MG63 (cell line): ENCODE measurements around the gene PRDM4. TPM values are rescaled to one million over a fixed set of nuclear protein-coding genes. Genes with fewer than 3 reads are reported as not detected.
A peak's percentile ranks its signal among the peaks of the same experiment; 100 is the strongest.

Experiments used
- DNase-seq: peaks from one replicate; pipeline ENCODE4 v3.0.0-alpha.2; 2020
- H3K27me3 ChIP-seq: fragments of 250-450 bp; sonication (Bioruptor Pico); 2 replicates; pipeline ENCODE4 v1.5.1; 2020; ENCODE audit warnings: mild to moderate bottlenecking, moderate library complexity
- H3K36me3 ChIP-seq: fragments of 250-450 bp; sonication (Bioruptor Pico); 2 replicates; pipeline ENCODE4 v1.5.1; 2020; ENCODE audit warnings: mild to moderate bottlenecking, moderate library complexity
- H3K4me3 ChIP-seq: fragments of 250-450 bp; sonication (Bioruptor Pico); 2 replicates; pipeline ENCODE4 v1.5.1; 2020; ENCODE audit warnings: mild to moderate bottlenecking, moderate library complexity
- H3K9me3 ChIP-seq: fragments of 250-450 bp; sonication (Bioruptor Pico); 2 replicates; pipeline ENCODE4 v1.5.1; 2020; ENCODE audit warnings: mild to moderate bottlenecking, moderate library complexity
- total RNA-seq: library from RNA; depleted of rRNA; stranded (reverse); fragments of >200 nt; shearing (Covaris generic); gene quantifications from 2 replicates; pipeline ENCODE4 v1.2.3, GENCODE V29; 2014; ENCODE audit warnings: low replicate concordance

Gene PRDM4
- total RNA-seq, 1 experiment from 2014 or later: 14.6 TPM

DNA sequence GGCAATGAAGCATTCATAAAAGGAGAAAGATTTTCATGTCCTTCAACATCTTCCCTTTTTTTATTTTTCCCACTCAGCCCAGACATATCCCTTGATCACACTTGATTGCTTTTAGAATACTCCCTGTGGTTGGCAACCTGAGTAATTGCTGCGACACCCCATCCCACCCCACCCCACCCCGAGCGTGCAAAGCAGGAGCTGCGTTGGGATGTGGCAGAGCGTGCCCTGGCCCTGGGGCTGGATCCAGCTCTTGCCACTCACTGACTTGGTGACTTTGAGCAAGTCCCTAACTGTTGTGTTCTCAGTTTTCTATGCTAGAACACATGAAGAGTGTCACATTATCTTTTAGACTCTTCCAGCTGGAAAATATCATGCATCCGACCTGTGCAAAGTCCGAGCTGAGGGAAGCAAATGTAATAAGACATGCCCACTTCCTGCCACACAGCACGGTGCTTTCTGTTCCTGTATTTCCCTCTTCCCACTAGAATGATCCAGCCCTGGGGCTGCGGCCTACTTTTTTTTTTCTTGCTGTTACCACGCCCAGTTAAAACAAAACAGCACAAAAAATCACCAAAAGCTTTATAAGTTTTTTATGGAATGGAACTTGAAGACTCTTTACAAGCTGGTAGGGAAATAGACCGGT, 17.6 kb upstream of the PRDM4 start:
- peaks cover 34% of the 10 kb centered on the region for H3K27me3 ChIP-seq
- H3K36me3 ChIP-seq: no peaks in the 10 kb centered on the region
- no peak for DNase-seq
- H3K9me3 ChIP-seq: no peaks in the 10 kb centered on the region
- H3K4me3 ChIP-seq: no peak overlapping the region

DNA sequence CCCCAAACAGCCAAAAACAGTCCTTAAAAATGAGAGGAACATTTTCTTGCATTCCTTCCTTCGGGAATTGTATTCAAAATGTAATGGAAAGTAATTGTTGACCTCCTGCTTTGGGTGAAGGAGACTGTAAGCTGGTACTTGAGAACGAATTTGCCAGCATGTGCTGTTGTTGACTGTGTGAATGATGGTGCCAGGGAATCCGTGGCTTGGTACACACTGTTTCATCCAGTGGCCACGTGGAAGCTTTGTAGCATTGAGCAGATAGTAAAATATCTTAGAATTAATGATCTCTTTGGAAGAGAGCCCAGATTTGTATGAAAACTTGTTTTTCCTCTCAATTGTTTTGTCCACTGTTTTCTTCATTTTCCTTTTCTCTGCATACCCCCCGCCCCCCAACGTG, 15.2 kb upstream of the PRDM4 start:
- Histone ChIP-seq H3K27me3 (peaks cover 42% of the 10 kb centered on the region), H3K36me3 (no peaks in the 10 kb centered on the region), H3K4me3 (no peak overlapping the region), H3K9me3 (no peaks in the 10 kb centered on the region)
- no peak for DNase-seq

DNA sequence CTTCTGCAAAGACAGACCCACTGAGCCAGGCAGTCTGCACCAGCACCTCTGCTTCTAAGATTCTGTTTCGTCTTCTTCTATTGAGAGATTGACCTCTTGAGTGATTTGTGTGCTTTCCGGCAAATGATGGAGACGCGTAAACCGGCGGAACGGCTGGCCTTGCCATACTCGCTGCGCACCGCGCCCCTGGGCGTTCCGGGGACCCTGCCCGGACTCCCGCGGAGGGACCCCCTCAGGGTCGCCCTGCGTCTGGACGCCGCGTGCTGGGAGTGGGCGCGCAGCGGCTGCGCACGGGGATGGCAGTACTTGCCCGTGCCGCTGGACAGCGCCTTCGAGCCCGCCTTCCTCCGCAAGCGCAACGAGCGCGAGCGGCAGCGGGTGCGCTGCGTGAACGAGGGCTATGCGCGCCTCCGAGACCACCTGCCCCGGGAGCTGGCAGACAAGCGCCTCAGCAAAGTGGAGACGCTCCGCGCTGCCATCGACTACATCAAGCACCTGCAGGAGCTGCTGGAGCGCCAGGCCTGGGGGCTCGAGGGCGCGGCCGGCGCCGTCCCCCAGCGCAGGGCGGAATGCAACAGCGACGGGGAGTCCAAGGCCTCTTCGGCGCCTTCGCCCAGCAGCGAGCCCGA, 14.3 kb upstream of the PRDM4 start:
- peaks cover 42% of the 10 kb centered on the region for H3K27me3 ChIP-seq
- H3K36me3 ChIP-seq: no peaks in the 10 kb centered on the region
- DNase-seq: no peak
- no peak overlapping the region for H3K4me3 ChIP-seq
- no peaks in the 10 kb centered on the region for H3K9me3 ChIP-seq

DNA sequence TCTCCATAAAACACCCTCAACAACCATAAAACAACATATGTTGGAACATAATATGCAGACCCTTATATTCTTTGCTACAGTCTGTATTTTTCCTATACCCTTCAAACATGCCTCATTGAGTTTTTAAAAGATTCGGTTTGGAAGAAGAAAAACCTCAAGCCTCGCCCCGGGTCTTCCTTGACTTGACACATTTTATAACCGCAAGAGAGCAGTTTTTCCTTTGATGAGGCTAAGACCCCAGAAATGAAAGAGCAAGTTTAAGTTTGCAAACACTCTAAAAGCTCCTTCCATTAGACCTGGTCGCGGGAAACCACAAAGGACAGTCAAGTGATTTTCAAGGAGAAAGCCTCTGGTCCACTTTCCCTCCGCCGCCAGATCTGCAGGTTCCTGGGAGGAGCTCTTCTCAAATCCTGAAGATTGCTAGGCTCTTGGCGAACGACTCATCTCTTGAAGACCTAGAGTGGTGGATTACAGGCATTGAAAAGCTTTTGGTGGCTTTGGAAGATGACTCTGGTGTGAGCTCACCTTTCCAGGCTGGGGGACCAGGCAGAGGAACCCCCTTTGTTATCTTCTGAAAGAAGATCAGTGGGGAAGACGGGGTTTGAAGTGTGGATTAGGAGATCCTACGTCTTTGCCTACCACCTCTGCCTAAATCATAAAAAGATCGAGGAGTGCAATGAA, 13.6 kb upstream of the PRDM4 start, which contains the start of gene ASCL4:
TSS of gene ASCL4 (plus strand) at position 356 of the 681 bp plus-strand sequence. CDS start 515 bp downstream, outside the sequence.
- H3K36me3 ChIP-seq: no peaks in the 10 kb centered on the region
- H3K9me3 ChIP-seq: no peaks in the 10 kb centered on the region
- no peak within 1 kb of the TSS for H3K4me3 ChIP-seq
- peaks cover 42% of the 10 kb centered on the region for H3K27me3 ChIP-seq
- DNase-seq: no peak

DNA sequence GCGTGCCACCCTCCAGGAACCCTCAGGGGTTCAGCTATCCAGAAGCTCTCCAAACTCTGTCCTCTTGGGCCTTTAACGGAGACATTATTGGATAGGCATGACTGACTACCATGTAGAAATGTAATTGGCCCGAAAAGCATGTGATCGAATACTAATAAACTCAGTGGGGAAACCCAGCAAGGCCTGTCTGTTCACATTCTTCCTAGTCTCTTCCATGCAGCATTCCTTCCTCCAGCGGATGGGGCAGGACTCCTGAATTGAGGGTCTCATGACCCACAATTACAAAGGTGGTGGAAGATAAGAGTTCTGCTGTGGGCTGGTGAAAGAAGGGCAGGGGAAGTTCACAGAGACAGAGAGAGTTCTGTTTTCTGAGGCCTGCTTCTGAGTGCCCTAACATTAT, 6.5 kb upstream of the PRDM4 start:
- Histone ChIP-seq H3K36me3 (no peaks in the 10 kb centered on the region), H3K27me3 (no peaks in the 10 kb centered on the region; the same call in 1 of the 2 replicates), H3K9me3 (0 out of 2 replicates have a peak, but pooled peaks cover 2% of the 10 kb centered on the region), H3K4me3 (no peak overlapping the region)
- DNase-seq: no peak

DNA sequence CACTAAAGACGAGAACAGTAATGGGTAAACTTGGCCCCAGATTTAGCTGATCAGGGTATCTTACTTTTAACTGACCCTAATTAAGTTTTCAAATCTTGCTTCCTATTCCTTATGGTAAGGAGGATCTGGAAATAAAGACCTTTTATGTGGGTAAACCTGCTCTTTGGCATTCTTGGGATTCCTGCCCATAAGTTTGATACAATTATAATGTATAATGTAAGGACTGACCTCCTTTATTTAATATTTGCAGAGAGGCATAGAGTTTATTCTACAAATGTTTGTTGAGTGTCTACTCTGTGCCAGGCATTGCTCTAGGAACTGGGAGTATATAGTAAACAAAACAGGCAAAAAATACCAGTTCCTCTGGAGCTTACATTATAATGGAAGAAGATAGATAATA, 4.4 kb upstream of the PRDM4 start:
- peaks cover 1% of the 10 kb centered on the region; the same call in 1 of the 2 replicates for H3K36me3 ChIP-seq
- DNase-seq: no peak

DNA sequence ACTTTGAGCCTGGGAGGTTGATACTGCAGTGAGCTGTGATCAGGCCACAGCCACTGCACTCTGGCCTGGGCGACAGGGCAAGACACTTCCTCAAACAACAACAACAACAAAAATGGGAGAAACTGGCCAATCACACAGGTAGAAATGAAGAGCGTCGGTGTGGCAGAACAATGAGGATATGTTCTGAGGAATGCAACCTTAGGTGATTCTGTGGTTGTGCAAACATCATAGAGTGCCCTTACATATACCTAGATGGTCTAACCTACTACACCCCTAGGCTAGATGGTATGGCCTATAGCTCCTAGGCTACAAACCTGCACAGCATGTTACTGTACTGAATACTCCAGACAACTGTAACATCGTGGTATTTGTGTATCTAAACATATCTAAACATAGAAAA, 3.7 kb upstream of the PRDM4 start:
- peaks cover 2% of the 10 kb centered on the region; the same call in 1 of the 2 replicates for H3K36me3 ChIP-seq
- no peaks in the 10 kb centered on the region for H3K27me3 ChIP-seq
- no peak for DNase-seq

More for the DNA sequence above, 4.4 kb upstream of the PRDM4 start:
- Histone ChIP-seq H3K9me3 (0 out of 2 replicates have a peak, but pooled peaks cover 2% of the 10 kb centered on the region), H3K27me3 (no peaks in the 10 kb centered on the region), H3K4me3 (no peak overlapping the region)

DNA sequence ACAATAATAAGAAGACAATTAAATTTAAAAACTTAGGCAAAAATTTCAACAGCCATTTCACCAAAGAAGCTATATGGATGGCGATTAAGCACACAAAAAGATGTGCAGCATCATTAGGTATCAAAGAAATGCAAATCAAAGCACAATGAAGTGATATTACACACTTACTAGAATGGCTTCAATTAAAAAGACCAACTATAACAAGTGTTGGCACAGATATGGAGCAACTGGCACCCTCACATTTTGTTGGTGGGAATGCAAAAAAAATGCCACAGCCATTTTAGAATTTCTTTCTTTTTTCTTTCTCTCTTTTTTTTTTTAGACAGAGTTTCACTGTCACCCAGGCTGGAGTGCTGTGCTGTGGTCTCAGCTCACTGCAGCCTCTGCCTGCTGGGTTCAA, 1.9 kb upstream of the PRDM4 start:
- no peak for DNase-seq
- Histone ChIP-seq H3K27me3 (no peaks in the 10 kb centered on the region), H3K4me3 (no peak overlapping the region), H3K36me3 (peaks cover 11% of the 10 kb centered on the region), H3K9me3 (0 out of 2 replicates have a peak, but pooled peaks cover 2% of the 10 kb centered on the region)

More for the DNA sequence above, 3.7 kb upstream of the PRDM4 start:
- Histone ChIP-seq H3K9me3 (0 out of 2 replicates have a peak, but pooled peaks cover 2% of the 10 kb centered on the region), H3K4me3 (no peak overlapping the region)

DNA sequence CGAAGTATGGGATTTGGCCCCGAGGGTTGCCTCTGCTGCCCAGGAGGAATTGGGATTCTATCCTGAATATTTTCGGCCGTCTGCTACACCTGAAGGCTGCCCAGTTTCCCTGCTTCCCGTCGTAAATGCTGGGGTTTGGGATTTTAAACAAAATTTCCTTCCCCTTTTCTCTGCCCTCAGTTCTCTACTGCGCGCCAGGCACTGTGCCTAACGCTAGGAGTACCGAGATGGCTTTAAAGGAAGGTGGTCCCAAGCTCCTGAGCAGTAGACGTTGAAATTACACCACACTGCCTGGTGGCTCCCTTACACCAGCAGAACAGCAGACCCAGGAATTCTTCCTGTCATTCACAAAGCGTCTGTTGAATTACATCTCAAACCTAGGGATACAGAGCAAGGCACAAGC, 566 bp upstream of the PRDM4 start:
- Histone ChIP-seq H3K36me3 (peaks cover 22% of the 10 kb centered on the region), H3K9me3 (0 out of 2 replicates have a peak, but pooled peaks cover 2% of the 10 kb centered on the region), H3K27me3 (no peaks in the 10 kb centered on the region), H3K4me3 (peak overlapping the region; percentile 93)
- no peak for DNase-seq

DNA sequence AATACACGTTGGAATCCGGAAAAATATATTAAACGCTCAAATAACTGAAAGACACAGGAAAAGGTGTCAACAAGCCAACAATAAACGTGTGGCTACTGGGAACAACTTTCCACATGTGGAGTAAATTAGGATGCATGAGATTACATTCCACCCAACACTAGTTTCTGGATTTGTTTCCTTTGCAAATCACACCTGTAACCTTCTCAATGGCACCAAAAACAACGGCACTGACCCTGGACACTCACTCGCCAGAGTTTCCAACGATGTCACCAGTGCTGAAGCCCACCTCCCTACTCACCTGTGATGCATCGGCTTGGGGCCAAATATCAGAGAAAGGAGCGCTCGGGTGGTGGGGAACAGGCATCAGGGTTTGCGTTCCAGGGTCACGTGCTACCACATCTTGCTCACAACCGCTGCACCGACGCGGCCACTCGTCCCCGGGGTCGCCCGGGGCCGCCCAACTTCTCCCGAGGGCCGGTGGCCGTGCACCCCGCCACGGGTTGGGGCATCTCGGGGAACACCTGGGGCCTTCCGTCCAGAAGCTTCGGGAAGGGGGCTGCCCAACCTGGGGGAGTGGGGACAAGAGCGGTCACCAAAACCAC, 629 bp downstream of the PRDM4 start:
- Histone ChIP-seq H3K36me3 (peaks cover 34% of the 10 kb centered on the region), H3K27me3 (no peaks in the 10 kb centered on the region)
- DNase-seq: peak; percentile 26

DNA sequence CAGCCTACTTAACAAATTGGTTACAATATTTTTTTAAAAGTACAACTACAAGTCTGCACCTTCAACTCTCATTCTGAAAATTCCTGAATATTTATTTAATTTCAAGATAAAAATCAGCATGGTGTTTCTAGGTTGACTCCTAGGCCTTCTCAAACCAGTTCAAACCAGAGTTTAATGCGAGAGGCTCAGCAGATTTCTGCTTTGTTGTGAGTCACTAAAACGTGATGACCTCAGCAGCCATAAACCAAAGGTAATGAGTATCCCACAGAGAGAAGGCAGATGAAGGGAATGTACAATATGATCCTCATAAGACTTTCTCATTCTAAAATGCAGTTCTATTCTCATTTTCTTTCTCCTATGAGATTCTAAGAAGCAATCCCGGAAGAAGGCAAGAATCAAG, 1.5 kb downstream of the PRDM4 start:
- DNase-seq: peak; percentile 56
- Histone ChIP-seq H3K27me3 (no peaks in the 10 kb centered on the region), H3K36me3 (peaks cover 43% of the 10 kb centered on the region), H3K4me3 (peak overlapping the region; percentile 93), H3K9me3 (0 out of 2 replicates have a peak, but pooled peaks cover 2% of the 10 kb centered on the region)

More for the DNA sequence above, 629 bp downstream of the PRDM4 start:
- Histone ChIP-seq H3K4me3 (peak overlapping the region; percentile 93), H3K9me3 (0 out of 2 replicates have a peak, but pooled peaks cover 2% of the 10 kb centered on the region)

DNA sequence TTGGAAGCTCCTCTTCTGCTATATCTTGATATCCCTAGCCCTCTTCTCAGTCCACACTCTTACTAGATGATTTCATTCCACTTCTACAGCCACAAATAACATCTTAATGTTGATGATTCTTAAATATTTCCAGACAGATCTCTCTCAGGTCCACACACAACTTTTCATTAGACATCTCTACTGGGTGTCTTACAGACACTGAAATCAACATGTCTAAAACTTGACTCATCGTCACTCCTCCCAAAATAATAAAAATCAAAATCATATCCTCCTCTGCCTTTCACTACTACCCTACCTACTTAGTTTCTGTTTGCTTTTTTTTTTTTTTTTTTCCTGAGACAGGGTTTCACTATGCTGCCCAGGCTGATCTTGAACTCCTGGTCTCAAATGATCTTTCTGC, 11.9 kb downstream of the PRDM4 start:
- peaks cover 84% of the 10 kb centered on the region for H3K36me3 ChIP-seq
- peak overlapping the region; percentile 11; the same call in 1 of the 2 replicates for H3K4me3 ChIP-seq
- no peaks in the 10 kb centered on the region for H3K9me3 ChIP-seq
- no peaks in the 10 kb centered on the region for H3K27me3 ChIP-seq
- DNase-seq: no peak

DNA sequence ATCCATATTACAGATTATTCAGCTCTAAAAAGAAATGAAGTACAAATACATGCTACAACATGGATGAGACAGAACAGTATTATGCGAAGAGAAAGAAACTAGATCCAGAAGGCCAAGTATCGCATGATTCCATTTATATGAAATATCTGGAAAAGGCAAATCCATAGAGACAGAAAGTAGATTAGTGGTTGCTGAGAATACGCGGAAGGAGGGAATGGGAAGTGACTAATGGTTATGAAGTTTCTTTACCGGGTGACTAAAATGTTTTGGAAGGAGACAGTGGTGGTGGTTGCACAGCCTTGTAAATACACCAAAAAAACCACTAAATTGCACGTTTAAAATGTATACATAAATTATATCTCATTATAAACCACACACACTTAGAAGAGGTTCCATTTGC, 12.5 kb downstream of the PRDM4 start:
- peak; percentile 17 for DNase-seq
- peaks cover 84% of the 10 kb centered on the region for H3K36me3 ChIP-seq
- H3K27me3 ChIP-seq: no peaks in the 10 kb centered on the region
- peak overlapping the region; percentile 11 for H3K4me3 ChIP-seq
- no peaks in the 10 kb centered on the region for H3K9me3 ChIP-seq

DNA sequence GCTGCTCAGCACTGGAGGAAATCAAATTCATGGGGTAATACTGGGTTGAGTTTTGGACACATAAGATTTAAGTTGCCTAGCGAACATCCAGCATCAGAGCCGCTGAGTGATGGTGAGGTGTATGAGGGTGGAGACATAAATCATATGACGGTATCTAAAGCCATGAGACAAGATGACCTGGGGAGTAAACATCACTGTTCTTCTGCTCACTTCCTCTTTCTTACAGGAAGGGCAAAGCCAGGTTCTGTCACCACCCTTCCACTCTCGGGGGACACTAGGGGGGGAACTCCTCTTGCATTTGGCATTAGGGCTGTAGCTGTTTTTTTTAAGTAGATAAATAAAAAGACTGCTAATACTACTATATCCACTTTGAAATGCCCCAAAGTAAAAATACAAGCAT, 24.0 kb downstream of the PRDM4 start:
- peaks cover 78% of the 10 kb centered on the region for H3K36me3 ChIP-seq
- DNase-seq: no peak
- H3K9me3 ChIP-seq: no peaks in the 10 kb centered on the region
- no peak overlapping the region for H3K4me3 ChIP-seq
- no peaks in the 10 kb centered on the region for H3K27me3 ChIP-seq

DNA sequence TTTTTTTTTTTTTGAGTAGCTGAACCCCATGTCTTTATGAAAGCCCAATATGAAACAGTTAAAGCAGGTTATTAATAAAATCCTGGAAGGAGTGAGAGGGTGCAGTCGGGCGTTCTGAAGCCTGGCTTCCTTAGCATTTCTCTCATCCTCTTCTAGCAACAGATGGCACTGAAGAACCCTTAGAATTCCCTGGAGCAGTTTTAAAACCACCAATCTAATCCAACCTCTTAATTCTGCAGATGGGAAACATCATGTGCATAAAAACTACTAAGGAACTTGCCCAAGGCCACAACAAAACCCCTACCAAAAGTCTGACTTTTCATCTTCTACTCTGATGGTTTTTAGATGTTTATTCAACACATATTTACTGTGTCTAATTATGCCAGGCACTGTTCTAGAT, 25.2 kb downstream of the PRDM4 start:
- Histone ChIP-seq H3K9me3 (no peaks in the 10 kb centered on the region), H3K4me3 (no peak overlapping the region), H3K27me3 (no peaks in the 10 kb centered on the region), H3K36me3 (peaks cover 69% of the 10 kb centered on the region)
- DNase-seq: no peak

DNA sequence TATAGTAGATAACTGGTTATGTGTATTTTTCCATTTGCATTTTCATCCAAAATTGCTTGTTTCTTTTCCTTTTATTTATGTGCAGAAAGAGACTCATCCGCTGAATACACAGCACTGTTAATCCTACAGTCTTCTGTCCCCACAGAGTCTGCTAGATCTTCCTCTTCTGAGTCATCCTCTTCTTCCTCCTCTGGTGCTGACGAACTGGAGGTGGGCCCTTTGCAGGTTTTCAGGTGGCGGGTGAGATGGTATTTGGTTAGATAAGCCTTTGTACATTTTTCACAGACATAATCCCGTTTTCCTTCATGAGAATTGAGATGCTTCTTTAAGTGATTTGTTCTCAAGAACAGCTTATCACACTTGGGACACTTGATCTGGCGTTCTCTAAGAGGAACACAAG, 26.8 kb downstream of the PRDM4 start:
- DNase-seq: no peak
- H3K4me3 ChIP-seq: no peak overlapping the region
- H3K9me3 ChIP-seq: no peaks in the 10 kb centered on the region
- peaks cover 59% of the 10 kb centered on the region for H3K36me3 ChIP-seq
- H3K27me3 ChIP-seq: no peaks in the 10 kb centered on the region

DNA sequence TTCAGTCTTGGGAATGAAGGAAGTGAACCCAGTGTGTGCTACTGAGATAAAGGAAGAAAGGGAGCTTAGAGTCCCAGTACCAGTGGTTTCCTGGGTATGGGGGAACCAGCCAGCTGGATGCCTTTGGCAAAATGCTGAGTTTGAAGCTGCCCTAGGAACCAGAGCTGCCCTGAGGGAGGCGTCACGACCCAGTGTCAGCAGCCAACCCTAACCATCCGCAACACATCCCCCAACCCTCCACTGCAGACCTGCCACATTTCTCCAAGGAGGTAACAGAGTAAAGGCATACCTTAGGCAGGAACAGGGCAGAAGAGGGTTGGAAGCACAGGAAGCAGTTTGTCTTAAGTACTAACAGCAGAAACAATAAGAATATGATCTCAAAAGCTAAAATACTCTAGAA, 28.6 kb downstream of the PRDM4 start:
- Histone ChIP-seq H3K4me3 (no peak overlapping the region), H3K9me3 (no peaks in the 10 kb centered on the region), H3K36me3 (peaks cover 41% of the 10 kb centered on the region), H3K27me3 (no peaks in the 10 kb centered on the region)
- no peak for DNase-seq
